H1 (cell line): ENCODE data around the gene RRAGC.

Experiments
- CTCF ChIP-seq, 3 experiments: IDR thresholded peaks; 1 replicate in 2 of 3; 2 replicates in 1 of 3; pipeline versions ENCODE4 v1.5.1 to v1.6.1; 2011; ENCODE audit warnings: low read length in 3 of 3, mild to moderate bottlenecking in 3 of 3, inconsistent platforms in 2 of 3, low read depth in 1 of 3, moderate library complexity in 1 of 3; ENCODE audit not compliant: insufficient read depth in 1 of 3; ENCODE audit errors: control extremely low read depth in 1 of 3
- EZH2 ChIP-seq: fragments of 200-600 bp; sonication (generic); IDR thresholded peaks from 2 replicates; pipeline ENCODE4 v1.7.1; 2012; ENCODE audit warnings: low read depth, mild to moderate bottlenecking, moderate library complexity, low read length, inconsistent platforms; ENCODE audit not compliant: severe bottlenecking
- RXRA ChIP-seq: IDR thresholded peaks from 2 replicates; pipeline ENCODE4 v1.6.1; 2011; ENCODE audit warnings: low read depth, mild to moderate bottlenecking, low read length, moderate library complexity; ENCODE audit not compliant: insufficient read depth
- SP2 ChIP-seq: IDR thresholded peaks from 2 replicates; pipeline ENCODE4 v1.6.1; 2012; ENCODE audit warnings: mild to moderate bottlenecking, low read length, inconsistent platforms
- TAF1 ChIP-seq: IDR thresholded peaks from 2 replicates; pipeline ENCODE4 v1.6.1; 2011; ENCODE audit warnings: mild to moderate bottlenecking, low read depth, low read length

DNA sequence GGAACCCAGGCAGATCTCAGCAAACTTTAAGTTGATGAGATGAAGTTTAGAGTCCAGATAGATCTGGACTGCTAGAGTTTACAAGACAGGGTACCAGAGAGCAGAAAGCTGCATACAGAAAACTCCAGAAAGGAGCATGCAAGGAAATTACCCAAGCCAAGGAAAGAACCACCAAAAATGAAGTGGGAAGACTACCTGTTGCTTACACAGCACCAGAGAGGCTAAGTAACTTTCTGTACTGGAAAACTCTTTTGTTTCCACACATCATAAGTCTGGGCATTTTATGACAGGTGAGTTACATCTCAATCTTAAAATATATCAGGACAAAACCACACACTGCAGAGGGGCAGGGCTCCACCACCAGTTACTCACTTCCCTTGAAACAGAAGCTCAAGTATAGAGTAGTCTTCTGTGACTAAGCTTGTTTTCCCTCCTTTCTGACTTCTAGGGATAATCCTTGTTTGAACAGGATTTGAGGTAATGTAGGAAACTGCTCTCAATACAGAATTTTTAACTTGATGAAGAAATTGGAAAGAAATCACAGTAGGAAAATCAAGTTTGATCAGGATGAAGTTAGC lies 39.2 kb upstream of the RRAGC start:
- TF ChIP-seq CTCF (IDR thresholded peaks at IDR 0.05; ENCODE audit: control extremely low read depth in 1 of 3, insufficient read depth in 1 of 3, low read depth in 1 of 3, low read length in 3 of 3): no peak
- TF ChIP-seq RXRA: no peak
- TF ChIP-seq TAF1: no peak
- TF ChIP-seq EZH2: no peak
- TF ChIP-seq SP2: no peak
